ENCODE measurements around the gene MUC15. TPM values are rescaled to one million over a fixed set of nuclear protein-coding genes. Genes with fewer than 3 reads are reported as not detected.
"Not testable (repeated sequence)": the region's sequence is repeated elsewhere in the genome, so short reads cannot be mapped to it uniquely, and the experiment has no call there.

Gene MUC15
- total RNA-seq, 1 experiment from 2014 or later, result 0.70 TPM

DNA sequence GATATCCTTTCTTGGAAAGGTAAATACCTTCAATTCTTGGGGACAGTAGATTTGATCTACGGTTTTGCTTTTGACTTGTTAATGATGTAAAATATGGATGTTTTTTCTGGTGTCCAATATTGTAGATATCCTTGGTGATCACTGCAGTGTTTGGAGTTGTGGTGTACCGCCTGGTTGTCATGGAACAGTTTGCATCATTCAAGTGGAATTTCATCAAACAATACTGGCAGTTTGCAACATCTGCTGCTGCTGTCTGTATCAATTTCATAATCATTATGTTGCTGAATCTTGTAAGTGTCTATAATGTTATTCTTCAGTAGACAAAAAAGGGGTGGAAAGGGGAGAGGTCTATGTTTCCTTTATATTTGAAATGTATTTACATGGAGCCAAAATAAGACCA lies 27.4 kb upstream of the MUC15 start:
- Histone ChIP-seq H2AFZ (no peak overlapping the region), H3K4me3 (no peak overlapping the region), H3K27ac (no peak overlapping the region), H3K4me1 (replicated peaks; ENCODE audit: insufficient read depth) (no peaks in the 10 kb centered on the region), H3K4me2 (no peak overlapping the region), H4K20me1 (ENCODE audit: insufficient read depth) (no peaks in the 10 kb centered on the region), H3K27me3 (ENCODE audit: insufficient read depth, low read depth) (no peaks in the 10 kb centered on the region), H3K36me3 (ENCODE audit: low read depth) (no peaks in the 10 kb centered on the region), H3K9me2 (ENCODE audit: insufficient read depth) (no peaks in the 10 kb centered on the region), H3K9me3 (ENCODE audit: insufficient read depth, low read depth) (no peaks in the 10 kb centered on the region), H3K79me2 (ENCODE audit: low read depth) (no peaks in the 10 kb centered on the region), H3F3A (ENCODE audit: insufficient read depth, low read depth) (no peaks in the 10 kb centered on the region)
- no TSS peak for BruUV-seq (replicated peaks)
- TF ChIP-seq CTCF (conservative IDR thresholded peaks at IDR 0.05) (no peak), EZH2 (IDR thresholded peaks at IDR 0.05; ENCODE audit: low read depth) (no peak)
- DNase-seq, result peak in 1 of 2 experiments; percentile 55
- ChIA-PET POLR2A (ENCODE audit: unreplicated experiment) (no interaction called here), CTCF (no interaction called here)
- intact Hi-C loops (cut with micrococcal nuclease; ENCODE audit: unreplicated experiment), result no loop called here

GRCh38 chr11:26597899-26598298 lies 25.8 kb upstream of the MUC15 start:
- DNase-seq, result no peak
- Histone ChIP-seq H3K27ac (no peak overlapping the region), H3K4me1 (replicated peaks; ENCODE audit: insufficient read depth) (no peaks in the 10 kb centered on the region), H3K9me2 (ENCODE audit: insufficient read depth) (no peaks in the 10 kb centered on the region), H2AFZ (no peak overlapping the region), H3K27me3 (ENCODE audit: insufficient read depth, low read depth) (no peaks in the 10 kb centered on the region), H3K9me3 (ENCODE audit: insufficient read depth, low read depth) (no peaks in the 10 kb centered on the region), H3K36me3 (ENCODE audit: low read depth) (no peaks in the 10 kb centered on the region), H3F3A (ENCODE audit: insufficient read depth, low read depth) (no peaks in the 10 kb centered on the region), H3K79me2 (ENCODE audit: low read depth) (no peaks in the 10 kb centered on the region), H3K4me3 (no peak overlapping the region), H3K4me2 (no peak overlapping the region), H4K20me1 (ENCODE audit: insufficient read depth) (no peaks in the 10 kb centered on the region)
- POLR2A ChIA-PET (ENCODE audit: unreplicated experiment), result no interaction called here
- intact Hi-C loops (cut with micrococcal nuclease; ENCODE audit: unreplicated experiment), result loop anchor here (2.0 kb wide), 1 partner anchor 61 kb away; no protein-coding TSS in a partner anchor
- BruUV-seq (replicated peaks), result no TSS peak
- no peak for TF ChIP-seq CTCF (conservative IDR thresholded peaks at IDR 0.05)
- no peak for TF ChIP-seq EZH2 (IDR thresholded peaks at IDR 0.05; ENCODE audit: low read depth)
- CTCF ChIA-PET, result no interaction called here

GRCh38 chr11:26597049-26597689 lies 25.1 kb upstream of the MUC15 start:
- BruUV-seq (replicated peaks); H3K27ac ChIP-seq; CTCF ChIA-PET; H3K27me3 ChIP-seq (ENCODE audit: insufficient read depth, low read depth); H3K9me2 ChIP-seq (ENCODE audit: insufficient read depth); H3K4me3 ChIP-seq; H3K9me3 ChIP-seq (ENCODE audit: insufficient read depth, low read depth); H4K20me1 ChIP-seq (ENCODE audit: insufficient read depth); POLR2A ChIA-PET (ENCODE audit: unreplicated experiment); H3K36me3 ChIP-seq (ENCODE audit: low read depth); H3K79me2 ChIP-seq (ENCODE audit: low read depth); DNase-seq; H2AFZ ChIP-seq; H3F3A ChIP-seq (ENCODE audit: insufficient read depth, low read depth); H3K4me2 ChIP-seq; H3K4me1 ChIP-seq (replicated peaks; ENCODE audit: insufficient read depth): not testable (repeated sequence)
- intact Hi-C loops (cut with micrococcal nuclease; ENCODE audit: unreplicated experiment), result loop anchor here (2.0 kb wide), 1 partner anchor 62 kb away; no protein-coding TSS in a partner anchor

DNA sequence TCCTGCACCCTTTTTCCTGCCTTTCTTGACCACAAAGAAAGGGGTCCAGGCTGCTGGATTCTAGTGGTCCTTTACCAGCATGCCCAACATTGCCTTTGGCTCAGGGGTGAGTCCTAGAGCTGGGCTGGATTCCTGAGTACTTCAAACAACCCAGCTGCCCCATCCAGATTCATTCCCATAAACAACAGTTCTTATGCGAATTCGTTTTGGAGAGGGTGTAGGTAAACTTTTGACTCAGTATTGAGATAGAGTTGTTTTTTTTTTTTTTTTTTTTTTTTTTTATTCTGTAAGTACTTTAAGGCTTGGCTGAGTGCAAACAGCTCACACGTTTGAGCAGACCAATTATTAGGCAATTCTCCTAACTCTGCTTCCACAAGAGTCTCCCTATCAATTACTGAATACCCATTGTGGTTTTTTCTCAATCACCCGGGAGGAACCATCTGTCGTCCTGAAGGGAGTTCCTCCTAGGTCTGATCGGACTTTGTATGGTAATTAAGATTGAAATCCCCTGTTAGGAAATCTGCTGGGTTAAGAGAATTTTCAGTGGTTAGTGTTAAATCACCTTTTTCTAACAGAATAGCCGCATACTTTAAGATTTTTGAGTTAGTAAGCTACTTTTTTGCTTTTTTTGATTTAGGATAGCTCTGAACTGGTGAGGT lies 23.3 kb upstream of the MUC15 start:
- H3K27ac ChIP-seq; H3K9me3 ChIP-seq (ENCODE audit: insufficient read depth, low read depth); DNase-seq; H3K4me1 ChIP-seq (replicated peaks; ENCODE audit: insufficient read depth); H2AFZ ChIP-seq; H3K79me2 ChIP-seq (ENCODE audit: low read depth); H3K36me3 ChIP-seq (ENCODE audit: low read depth); intact Hi-C loops (cut with micrococcal nuclease; ENCODE audit: unreplicated experiment); H3F3A ChIP-seq (ENCODE audit: insufficient read depth, low read depth); H3K4me3 ChIP-seq; H3K9me2 ChIP-seq (ENCODE audit: insufficient read depth); POLR2A ChIA-PET (ENCODE audit: unreplicated experiment); CTCF ChIA-PET; BruUV-seq (replicated peaks); H4K20me1 ChIP-seq (ENCODE audit: insufficient read depth); H3K27me3 ChIP-seq (ENCODE audit: insufficient read depth, low read depth); H3K4me2 ChIP-seq: not testable (repeated sequence)

Measured in PC-9 (cell line).